GM19193 (cell line): ENCODE data around the gene KRTAP10-8.
"Not testable (repeated sequence)": the region's sequence is repeated elsewhere in the genome, so short reads cannot be mapped to it uniquely, and the experiment has no call there.

ENCODE experiments used
- POLR2A ChIP-seq: IDR thresholded peaks from 4 replicates; pipeline ENCODE4 v1.6.1; 2011; ENCODE audit not compliant: insufficient read depth, insufficient read length; ENCODE audit errors: extremely low read depth

The KRTAP10-8 gene

DNA sequence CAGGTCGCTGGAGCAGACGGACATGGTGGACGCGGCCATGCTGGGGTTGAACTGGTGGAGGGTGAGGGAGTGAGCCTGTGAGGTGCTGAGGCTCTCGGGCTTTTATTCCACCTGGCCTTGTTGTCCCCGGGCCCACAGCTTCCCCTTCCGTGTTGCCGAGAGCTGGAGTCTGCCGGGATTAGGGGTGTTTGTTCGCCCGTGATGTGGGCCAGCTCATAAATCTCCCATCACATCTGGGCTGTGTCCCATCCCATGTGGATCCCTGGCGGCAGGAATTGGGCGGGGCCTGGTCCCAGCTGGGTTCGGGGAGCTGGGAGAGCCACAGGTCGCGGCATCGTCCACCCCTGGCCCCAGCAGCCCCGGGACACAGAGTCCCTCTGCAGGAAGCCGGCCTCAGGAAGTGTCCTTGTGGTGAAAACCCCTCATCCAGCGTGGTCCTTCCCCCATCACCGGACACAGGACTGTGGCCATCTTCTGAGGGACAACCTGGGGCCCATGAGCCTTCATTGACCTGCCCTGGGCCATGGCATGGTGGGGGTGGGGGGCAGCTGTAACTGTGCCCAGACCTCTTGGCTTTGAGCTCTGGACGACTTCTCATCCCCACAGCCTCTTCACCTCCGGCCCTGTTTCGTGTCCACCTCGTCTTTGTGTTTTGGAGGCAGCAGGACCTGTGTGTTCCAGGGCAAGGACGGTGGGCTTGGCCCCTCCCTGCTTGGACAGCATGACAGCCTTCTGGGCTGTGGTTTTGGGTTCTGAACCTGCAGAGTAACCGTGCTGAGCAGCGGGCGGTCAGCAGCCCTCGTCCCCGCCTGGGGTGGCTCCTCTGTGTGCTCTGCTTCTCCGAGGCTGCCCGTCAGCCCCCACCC, 19.2 kb upstream of the KRTAP10-8 start, which contains the start of gene KRTAP10-6:
TSS of gene KRTAP10-6 (minus strand) at position 60 of the 866 bp plus-strand sequence. CDS start at position 39, 21 bp downstream.
- TF ChIP-seq POLR2A = no peak

GRCh38 chr21:44593598-44594405, 18.1 kb upstream of the KRTAP10-8 start:
- no peak for TF ChIP-seq POLR2A

DNA sequence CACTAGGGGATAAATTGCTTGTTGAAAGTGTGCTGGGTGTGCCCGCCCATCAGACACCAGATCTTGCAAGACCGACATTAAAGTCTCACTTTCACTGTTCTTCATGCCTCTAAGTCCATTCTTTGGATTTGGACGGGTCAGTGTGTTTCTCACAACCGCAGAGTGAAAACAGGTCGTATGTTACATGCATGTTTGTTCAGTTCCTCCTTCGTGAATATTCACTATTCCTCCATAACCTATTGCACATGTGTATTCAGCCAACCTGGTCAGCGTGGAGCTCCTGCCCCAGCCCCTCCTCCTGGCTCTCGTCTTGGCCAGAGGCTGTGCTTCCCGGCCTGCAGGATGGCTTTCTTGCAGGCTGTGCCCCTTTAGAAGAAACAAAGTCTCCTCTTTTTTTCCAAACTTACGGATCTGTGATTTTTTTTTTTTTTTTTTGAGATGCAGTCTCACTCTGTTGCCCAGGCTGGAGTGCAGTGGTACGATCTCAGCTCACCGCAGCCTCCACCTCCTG, 17.4 kb upstream of the KRTAP10-8 start:
- no peak for TF ChIP-seq POLR2A

DNA sequence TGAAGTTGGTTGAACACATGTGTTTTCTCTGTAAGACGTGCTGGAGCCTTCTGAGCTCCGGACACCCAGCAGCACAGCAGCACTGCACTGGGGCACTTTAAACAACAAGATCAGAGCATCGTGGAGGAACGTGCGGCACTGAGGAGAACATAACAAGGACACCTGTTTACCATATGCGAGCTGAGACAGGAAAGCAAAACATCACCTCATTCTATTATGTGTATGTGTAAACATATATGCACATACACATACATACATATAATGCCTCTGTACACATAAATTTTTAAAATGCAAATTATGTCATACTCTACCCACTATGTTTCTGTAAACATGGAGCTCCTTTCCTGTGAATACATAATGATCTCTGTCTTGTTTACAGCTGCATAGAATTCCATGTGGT, 16.4 kb upstream of the KRTAP10-8 start:
- no peak for TF ChIP-seq POLR2A

- TF ChIP-seq POLR2A = no peak
Measured at GRCh38 chr21:44596068-44596725, 15.7 kb upstream of the KRTAP10-8 start.

DNA sequence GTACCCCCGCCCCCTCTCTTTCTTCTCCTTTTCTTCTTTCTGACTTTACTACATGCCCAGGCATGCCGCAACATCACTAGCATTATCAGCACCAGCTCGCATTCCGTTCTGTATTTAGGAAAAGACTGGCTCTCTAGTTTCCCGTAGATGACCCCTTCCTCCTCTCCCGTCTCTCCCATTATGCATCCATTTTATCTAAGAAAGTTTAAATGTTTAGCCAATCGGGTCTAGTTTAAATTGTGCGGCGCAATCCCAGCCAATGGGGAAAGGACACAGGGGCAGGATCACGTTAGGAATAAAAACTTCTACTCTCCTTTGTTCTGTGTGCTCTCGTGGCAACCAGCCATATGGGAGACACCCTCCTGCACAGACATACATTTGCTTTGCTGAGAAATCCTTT, 13.8 kb upstream of the KRTAP10-8 start:
- TF ChIP-seq POLR2A = no peak

DNA sequence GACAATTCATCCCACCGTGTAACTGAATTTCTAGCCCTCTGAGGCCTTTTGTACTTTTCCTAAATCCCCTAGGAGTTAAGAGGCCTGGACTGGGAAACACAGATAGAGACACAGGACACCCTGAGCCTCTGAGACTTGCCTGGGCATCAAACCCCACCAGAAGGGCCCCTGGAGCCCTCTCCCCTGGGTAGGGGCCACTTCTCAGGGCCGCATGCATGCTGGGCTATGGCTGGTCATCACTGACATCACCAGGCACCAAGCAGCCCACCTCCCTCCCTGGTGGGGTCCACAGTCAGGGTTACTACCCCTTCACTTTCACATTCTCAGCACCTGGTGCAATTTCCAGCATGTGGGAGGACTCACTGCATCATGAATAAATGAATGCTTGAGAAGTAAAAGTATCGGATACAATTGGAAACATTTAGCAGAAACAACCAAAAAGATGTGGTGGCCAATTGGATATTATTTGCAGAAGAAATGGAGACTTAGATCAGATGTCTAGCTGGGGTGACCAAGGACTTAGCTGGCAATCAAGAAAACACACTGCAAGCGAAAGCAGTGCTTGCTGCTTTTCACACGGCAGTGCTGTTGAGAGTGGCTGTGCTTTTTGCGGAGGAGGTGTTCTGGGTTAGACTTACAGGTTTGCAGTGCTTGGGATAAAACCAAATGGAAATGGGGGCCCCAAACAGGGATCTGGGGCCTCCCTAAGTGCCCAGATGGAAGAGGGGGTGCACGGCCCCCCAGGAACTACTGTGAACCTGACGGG, 12.4 kb upstream of the KRTAP10-8 start:
- TF ChIP-seq POLR2A = no peak

GRCh38 chr21:44600118-44600978, 11.5 kb upstream of the KRTAP10-8 start, which contains the start of gene KRTAP10-7:
TSS of gene KRTAP10-7 (plus strand) at chr21:44600597. CDS start at chr21:44600622, 25 bp downstream.
- TF ChIP-seq POLR2A = not testable (repeated sequence)

DNA sequence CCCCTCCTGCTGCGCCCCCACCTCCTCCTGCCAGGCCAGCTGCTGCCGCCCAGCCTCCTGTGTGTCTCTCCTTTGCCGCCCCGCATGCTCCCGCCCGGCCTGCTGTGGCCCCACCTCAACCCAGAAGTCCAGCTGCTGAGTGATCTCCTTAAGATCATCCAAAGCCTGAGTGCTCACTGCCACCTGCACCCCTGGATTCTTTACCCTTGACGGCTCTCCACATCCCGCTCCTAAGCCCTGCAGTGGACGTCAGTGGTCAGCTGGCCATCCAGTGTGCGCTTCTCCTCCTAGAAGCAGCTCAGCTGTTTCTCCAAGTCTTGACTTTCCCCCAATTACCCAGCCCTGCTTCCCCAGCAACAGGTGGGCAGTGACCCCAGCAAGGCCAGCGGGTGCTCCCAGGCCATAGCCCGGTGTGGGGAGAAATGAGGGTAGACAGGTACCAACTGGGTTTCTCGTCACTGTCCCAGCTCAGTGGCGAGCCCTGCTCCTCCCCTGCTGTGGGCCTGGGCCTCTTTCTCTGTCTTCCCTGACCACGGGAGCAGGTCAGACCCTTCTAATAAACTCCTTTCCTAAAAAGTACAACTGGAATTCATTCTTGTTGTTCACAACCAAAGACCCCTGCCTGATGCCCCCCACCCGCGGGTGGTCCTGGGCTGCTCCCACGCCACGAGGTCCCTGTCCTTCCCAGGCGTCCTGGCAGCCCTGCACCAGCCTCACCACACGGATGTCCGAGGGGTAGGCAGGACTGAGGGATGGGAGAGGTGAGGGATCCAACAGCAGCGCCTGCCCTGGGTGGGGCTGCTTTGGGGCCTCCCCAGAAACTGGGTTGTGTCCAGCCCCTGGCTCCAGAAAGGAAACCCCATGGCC, 10.1 kb upstream of the KRTAP10-8 start:
- TF ChIP-seq POLR2A = no peak

DNA sequence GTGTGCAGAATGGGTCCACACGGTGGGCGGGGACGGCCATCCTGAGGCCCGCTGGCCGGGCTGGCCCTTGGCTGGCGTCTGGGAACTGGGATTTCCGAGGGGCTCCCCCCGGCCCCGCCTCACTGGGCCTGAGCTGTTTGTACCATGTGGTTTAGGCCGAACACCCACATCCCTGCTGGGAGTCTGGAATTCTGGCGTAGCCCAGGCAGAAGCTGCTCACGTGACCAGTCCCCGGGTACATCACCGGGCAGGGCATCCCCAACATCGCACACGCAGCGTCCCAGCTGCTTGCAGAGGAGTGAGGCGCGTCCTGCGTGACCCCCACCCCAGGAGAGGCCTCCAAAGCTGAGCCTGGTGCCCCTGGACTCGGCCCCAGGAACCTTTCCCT, 9.4 kb upstream of the KRTAP10-8 start:
- no peak for TF ChIP-seq POLR2A

DNA sequence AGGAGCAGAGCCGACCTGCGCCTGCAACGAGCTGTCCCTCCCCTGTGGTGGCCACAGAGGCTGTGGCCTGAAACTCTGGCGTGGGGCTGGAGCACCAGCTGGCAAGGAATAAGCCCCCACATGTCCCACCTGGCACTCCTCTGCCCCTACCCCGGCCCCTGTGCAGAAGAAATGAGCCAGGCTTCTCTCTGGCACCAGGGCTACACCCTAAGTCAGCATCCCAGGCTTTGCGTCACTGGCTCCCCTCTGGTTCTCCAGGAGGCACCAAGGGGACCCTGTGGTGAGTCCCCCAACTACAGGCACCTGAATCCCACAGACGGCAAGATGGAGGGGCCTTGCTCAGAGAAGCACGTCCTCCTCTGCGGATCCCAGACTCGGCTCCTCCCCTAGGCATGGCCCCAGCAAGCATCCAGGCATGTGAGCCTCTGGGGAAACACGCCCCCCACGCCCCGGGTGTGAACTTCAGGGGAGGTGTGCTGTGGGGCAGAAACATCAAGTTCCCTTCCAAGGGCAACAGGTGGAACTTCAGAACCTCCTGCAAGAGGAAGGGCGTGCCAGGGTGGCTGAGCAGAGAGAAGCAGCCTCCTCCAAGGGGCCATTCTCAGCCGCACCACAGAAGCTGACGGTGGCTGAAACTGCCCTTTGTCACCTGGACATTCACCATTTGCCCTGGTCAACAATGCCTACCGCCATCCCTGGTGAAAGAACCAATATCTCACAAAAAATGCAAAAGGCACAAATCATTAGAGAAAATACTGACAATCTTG, 8.6 kb upstream of the KRTAP10-8 start:
- no peak for TF ChIP-seq POLR2A

DNA sequence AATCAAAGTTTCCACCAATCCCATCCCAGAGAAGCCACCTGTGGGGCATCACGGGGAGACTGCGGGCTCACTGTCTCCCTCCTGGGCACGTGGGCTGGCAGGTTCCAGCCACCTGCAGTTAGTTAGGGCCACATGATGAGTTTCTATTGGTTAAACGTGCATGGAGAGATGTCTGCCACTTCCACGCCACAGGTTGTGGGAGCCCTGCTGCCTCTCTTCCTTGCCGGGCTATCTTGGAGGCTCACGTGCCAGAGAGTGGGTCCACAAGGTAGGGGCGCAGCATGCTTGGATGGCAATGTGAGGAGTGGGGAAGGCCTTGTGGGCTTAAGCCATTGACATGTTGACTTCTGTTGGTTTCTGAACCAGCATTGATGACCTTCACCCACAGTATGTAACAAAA, 8.0 kb upstream of the KRTAP10-8 start:
- TF ChIP-seq POLR2A = no peak
